HEK293 (cell line): Measurements from ENCODE around the gene NSMCE4A.

Experiments
- EGR2 ChIP-seq: fragments of 450-650 bp; formaldehyde crosslinking; IDR thresholded peaks from 2 replicates; pipeline ENCODE4 v1.5.1; 2016; ENCODE audit warnings: low read depth, missing biosample characterization, missing genetic modification characterization
- HOXC10 ChIP-seq: sonication (generic); formaldehyde crosslinking; IDR thresholded peaks from 2 replicates; pipeline ENCODE4 v1.8.1; 2023; ENCODE audit warnings: mild to moderate bottlenecking, missing genetic modification reagents
- KLF1 ChIP-seq: fragments of 450-650 bp; formaldehyde crosslinking; IDR thresholded peaks from 2 replicates; pipeline ENCODE4 v1.5.1; 2016; ENCODE audit warnings: missing biosample characterization, missing genetic modification characterization
- MYNN ChIP-seq: fragments of 450-650 bp; formaldehyde crosslinking; IDR thresholded peaks from 2 replicates; pipeline ENCODE4 v1.5.1; 2016; ENCODE audit warnings: missing biosample characterization, missing genetic modification characterization, borderline replicate concordance
- SCRT2 ChIP-seq: fragments of 450-650 bp; formaldehyde crosslinking; IDR thresholded peaks from 2 replicates; pipeline ENCODE4 v1.5.1; 2016; ENCODE audit warnings: missing biosample characterization, missing genetic modification characterization
- SP7 ChIP-seq: fragments of 450-650 bp; formaldehyde crosslinking; IDR thresholded peaks from 2 replicates; pipeline ENCODE4 v1.5.1; 2016; ENCODE audit warnings: missing biosample characterization, missing genetic modification characterization
- WT1 ChIP-seq: fragments of 450-650 bp; formaldehyde crosslinking; IDR thresholded peaks from 2 replicates; pipeline ENCODE4 v1.5.1; 2016; ENCODE audit warnings: missing biosample characterization, missing genetic modification characterization
- YY1 ChIP-seq: fragments of 450-650 bp; formaldehyde crosslinking; IDR thresholded peaks from 2 replicates; pipeline ENCODE4 v1.5.1; 2018; ENCODE audit warnings: missing biosample characterization, missing genetic modification characterization
- YY2 ChIP-seq: fragments of 450-650 bp; formaldehyde crosslinking; IDR thresholded peaks from 2 replicates; pipeline ENCODE4 v1.5.1; 2016; ENCODE audit warnings: missing biosample characterization, missing genetic modification characterization
- ZBTB48 ChIP-seq: fragments of 450-650 bp; formaldehyde crosslinking; IDR thresholded peaks from 2 replicates; pipeline ENCODE4 v1.5.1; 2016; ENCODE audit warnings: missing biosample characterization, missing genetic modification characterization
- ZBTB8A ChIP-seq: fragments of 450-650 bp; formaldehyde crosslinking; IDR thresholded peaks from 2 replicates; pipeline ENCODE4 v1.5.1; 2016; ENCODE audit warnings: missing biosample characterization, missing genetic modification characterization
- ZFP3 ChIP-seq: fragments of 450-650 bp; formaldehyde crosslinking; IDR thresholded peaks from 2 replicates; pipeline ENCODE4 v1.5.1; 2016; ENCODE audit warnings: low read depth, missing biosample characterization, missing genetic modification characterization
- ZNF19 ChIP-seq: fragments of 450-650 bp; formaldehyde crosslinking; IDR thresholded peaks from 2 replicates; pipeline ENCODE4; 2016; ENCODE audit warnings: missing biosample characterization, missing genetic modification characterization, low read depth
- ZNF37A ChIP-seq: fragments of 450-650 bp; IDR thresholded peaks from 2 replicates; pipeline ENCODE4 v1.5.1; 2018; ENCODE audit warnings: missing biosample characterization, missing genetic modification characterization
- ZNF529 ChIP-seq: fragments of 450-650 bp; formaldehyde crosslinking; IDR thresholded peaks from 2 replicates; pipeline ENCODE4 v1.5.1; 2017; ENCODE audit warnings: missing genetic modification characterization, missing biosample characterization; ENCODE audit not compliant: insufficient replicate concordance
- ZNF560 ChIP-seq: fragments of 450-650 bp; formaldehyde crosslinking; IDR thresholded peaks from 2 replicates; pipeline ENCODE4 v1.5.1; 2017; ENCODE audit warnings: missing biosample characterization, missing genetic modification characterization, borderline replicate concordance
- ZNF561 ChIP-seq: fragments of 450-650 bp; IDR thresholded peaks from 2 replicates; pipeline ENCODE4 v1.5.1; 2018; ENCODE audit warnings: missing biosample characterization, missing genetic modification characterization, borderline replicate concordance
- ZNF571 ChIP-seq: fragments of 450-650 bp; formaldehyde crosslinking; IDR thresholded peaks from 2 replicates; pipeline ENCODE4 v1.5.0; 2017; ENCODE audit warnings: missing biosample characterization, missing genetic modification characterization
- ZNF600 ChIP-seq: fragments of 450-650 bp; formaldehyde crosslinking; IDR thresholded peaks from 2 replicates; pipeline ENCODE4 v1.5.1; 2016; ENCODE audit warnings: missing biosample characterization, missing genetic modification characterization
- ZNF664 ChIP-seq: fragments of 450-650 bp; formaldehyde crosslinking; IDR thresholded peaks from 2 replicates; pipeline ENCODE4 v1.5.1; 2016; ENCODE audit warnings: missing biosample characterization, missing genetic modification characterization
- ZNF747 ChIP-seq: fragments of 450-650 bp; formaldehyde crosslinking; IDR thresholded peaks from 2 replicates; pipeline ENCODE4 v1.5.1; 2016; ENCODE audit warnings: missing biosample characterization, missing genetic modification characterization
- ZNF777 ChIP-seq: fragments of 450-650 bp; formaldehyde crosslinking; IDR thresholded peaks from 2 replicates; pipeline ENCODE4 v1.5.1; 2017; ENCODE audit warnings: missing biosample characterization, missing genetic modification characterization, borderline replicate concordance
- ZNF830 ChIP-seq: fragments of 450-650 bp; IDR thresholded peaks from 2 replicates; pipeline ENCODE4 v1.5.0; 2018; ENCODE audit warnings: missing biosample characterization, missing genetic modification characterization, low read depth, mild to moderate bottlenecking, moderate library complexity
- TF ChIP-seq, protein P1 (sequence below): sonication (generic); formaldehyde crosslinking; IDR thresholded peaks from 2 replicates; pipeline ENCODE4 v1.8.1; 2022; ENCODE audit warnings: mild to moderate bottlenecking, moderate library complexity, missing genetic modification reagents
- TF ChIP-seq, protein P2 (sequence below): fragments of 450-650 bp; formaldehyde crosslinking; IDR thresholded peaks from 2 replicates; pipeline ENCODE4 v1.5.1; 2016; ENCODE audit warnings: missing biosample characterization, missing genetic modification characterization
- TF ChIP-seq, protein P3 (sequence below): fragments of 450-650 bp; formaldehyde crosslinking; IDR thresholded peaks from 2 replicates; pipeline ENCODE4 v1.5.1; 2016; ENCODE audit warnings: missing biosample characterization, missing genetic modification characterization
- TF ChIP-seq, protein P4 (sequence below): fragments of 450-650 bp; formaldehyde crosslinking; IDR thresholded peaks from 2 replicates; pipeline ENCODE4 v1.5.1; 2016; ENCODE audit warnings: missing biosample characterization, missing genetic modification characterization, low read depth
- TF ChIP-seq, protein P5 (sequence below): fragments of 450-650 bp; IDR thresholded peaks from 2 replicates; pipeline ENCODE4 v1.5.1; 2018; ENCODE audit warnings: missing biosample characterization, mild to moderate bottlenecking, missing genetic modification characterization
- TF ChIP-seq, protein P6 (sequence below): fragments of 450-650 bp; formaldehyde crosslinking; IDR thresholded peaks from 2 replicates; pipeline ENCODE4 v1.5.1; 2016; ENCODE audit warnings: missing biosample characterization, missing genetic modification characterization

Gene NSMCE4A

DNA sequence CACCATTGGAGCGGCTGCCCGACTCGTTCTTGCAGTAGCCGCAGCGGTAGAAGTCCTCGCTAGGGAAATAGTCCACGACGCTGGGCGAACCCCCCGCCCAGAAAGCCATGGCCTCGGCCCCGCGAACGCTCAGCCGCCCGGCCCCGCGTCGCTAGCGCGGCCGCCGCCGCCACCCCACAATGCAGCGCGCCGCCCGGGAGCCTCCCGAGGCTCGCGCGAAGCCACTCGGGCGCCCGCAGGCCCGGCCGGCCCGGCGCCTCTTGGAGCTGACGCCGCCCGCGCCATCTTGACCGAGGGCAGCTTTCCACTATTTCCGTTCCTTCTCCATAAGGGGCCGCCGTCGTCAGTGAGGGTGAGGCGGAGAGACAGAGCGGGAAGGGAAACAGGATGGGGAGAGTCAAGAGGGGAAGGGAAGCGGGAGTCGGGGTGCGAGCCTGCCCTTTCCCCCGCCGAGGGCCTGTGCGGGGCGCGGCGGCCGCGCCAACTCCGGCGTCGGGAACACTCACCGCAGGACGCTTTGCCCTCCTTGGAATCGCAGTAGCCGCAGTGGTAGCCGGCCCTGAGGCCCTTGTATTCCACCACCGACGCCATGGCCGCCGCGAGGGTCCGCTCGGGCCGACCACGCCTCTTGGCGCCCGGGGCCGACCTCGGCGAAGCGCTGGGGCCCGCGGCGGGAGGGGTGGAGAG is 47.0 kb downstream of the NSMCE4A start, which contains the start of gene ATE1 (continued):
- TF ChIP-seq SCRT2 (tag by site-specific recombination) (no peak), ZNF777 (tag by site-specific recombination) (peak; percentile 82; the same call in 1 of the 2 replicates), HOXC10 (CRISPR knock-in tag) (peak; percentile 36; the same call in 1 of the 2 replicates), WT1 (no peak), KLF1 (peak; percentile 48; the same call in 1 of the 2 replicates), ZNF529 (no peak), ZNF561 (peak; percentile 91; the same call in 1 of the 2 replicates), ZFP3 (no peak), YY2 (peak; percentile 49), ZNF37A (tag by site-specific recombination) (no peak), ZNF664 (tag by site-specific recombination) (no peak), SP7 (tag by site-specific recombination) (peak; percentile 77), ZNF600 (tag by site-specific recombination) (peak; percentile 72), ZNF571 (tag by site-specific recombination) (no peak), ZBTB48 (peak; percentile 86), ZNF747 (tag by site-specific recombination) (no peak), MYNN (0 out of 2 replicates have a peak, but pooled peaks have one; percentile 9), ZNF560 (tag by site-specific recombination) (no peak), ZNF19 (no peak), EGR2 (no peak), YY1 (tag by site-specific recombination) (peak; percentile 94), ZBTB8A (peak; percentile 28), ZNF830 (tag by site-specific recombination) (no peak)
- TF ChIP-seq, protein P1, sequence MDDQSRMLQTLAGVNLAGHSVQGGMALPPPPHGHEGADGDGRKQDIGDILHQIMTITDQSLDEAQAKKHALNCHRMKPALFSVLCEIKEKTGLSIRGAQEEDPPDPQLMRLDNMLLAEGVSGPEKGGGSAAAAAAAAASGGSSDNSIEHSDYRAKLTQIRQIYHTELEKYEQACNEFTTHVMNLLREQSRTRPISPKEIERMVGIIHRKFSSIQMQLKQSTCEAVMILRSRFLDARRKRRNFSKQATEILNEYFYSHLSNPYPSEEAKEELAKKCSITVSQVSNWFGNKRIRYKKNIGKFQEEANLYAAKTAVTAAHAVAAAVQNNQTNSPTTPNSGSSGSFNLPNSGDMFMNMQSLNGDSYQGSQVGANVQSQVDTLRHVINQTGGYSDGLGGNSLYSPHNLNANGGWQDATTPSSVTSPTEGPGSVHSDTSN (CRISPR knock-in tag) = no peak
- TF ChIP-seq, protein P2, sequence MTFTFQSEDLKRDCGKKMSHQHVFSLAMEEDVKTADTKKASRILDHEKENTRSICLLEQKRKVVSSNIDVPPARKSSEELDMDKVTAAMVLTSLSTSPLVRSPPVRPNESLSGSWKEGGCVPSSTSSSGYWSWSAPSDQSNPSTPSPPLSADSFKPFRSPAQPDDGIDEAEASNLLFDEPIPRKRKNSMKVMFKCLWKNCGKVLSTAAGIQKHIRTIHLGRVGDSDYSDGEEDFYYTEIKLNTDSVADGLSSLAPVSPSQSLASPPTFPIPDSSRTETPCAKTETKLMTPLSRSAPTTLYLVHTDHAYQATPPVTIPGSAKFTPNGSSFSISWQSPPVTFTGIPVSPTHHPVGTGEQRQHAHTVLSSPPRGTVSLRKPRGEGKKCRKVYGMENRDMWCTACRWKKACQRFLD (tag by site-specific recombination) = no peak
- TF ChIP-seq, protein P3, sequence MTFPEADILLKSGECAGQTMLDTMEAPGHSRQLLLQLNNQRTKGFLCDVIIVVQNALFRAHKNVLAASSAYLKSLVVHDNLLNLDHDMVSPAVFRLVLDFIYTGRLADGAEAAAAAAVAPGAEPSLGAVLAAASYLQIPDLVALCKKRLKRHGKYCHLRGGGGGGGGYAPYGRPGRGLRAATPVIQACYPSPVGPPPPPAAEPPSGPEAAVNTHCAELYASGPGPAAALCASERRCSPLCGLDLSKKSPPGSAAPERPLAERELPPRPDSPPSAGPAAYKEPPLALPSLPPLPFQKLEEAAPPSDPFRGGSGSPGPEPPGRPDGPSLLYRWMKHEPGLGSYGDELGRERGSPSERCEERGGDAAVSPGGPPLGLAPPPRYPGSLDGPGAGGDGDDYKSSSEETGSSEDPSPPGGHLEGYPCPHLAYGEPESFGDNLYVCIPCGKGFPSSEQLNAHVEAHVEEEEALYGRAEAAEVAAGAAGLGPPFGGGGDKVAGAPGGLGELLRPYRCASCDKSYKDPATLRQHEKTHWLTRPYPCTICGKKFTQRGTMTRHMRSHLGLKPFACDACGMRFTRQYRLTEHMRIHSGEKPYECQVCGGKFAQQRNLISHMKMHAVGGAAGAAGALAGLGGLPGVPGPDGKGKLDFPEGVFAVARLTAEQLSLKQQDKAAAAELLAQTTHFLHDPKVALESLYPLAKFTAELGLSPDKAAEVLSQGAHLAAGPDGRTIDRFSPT (tag by site-specific recombination) = 0 out of 2 replicates have a peak, but pooled peaks have one; percentile 39
- TF ChIP-seq, protein P4, sequence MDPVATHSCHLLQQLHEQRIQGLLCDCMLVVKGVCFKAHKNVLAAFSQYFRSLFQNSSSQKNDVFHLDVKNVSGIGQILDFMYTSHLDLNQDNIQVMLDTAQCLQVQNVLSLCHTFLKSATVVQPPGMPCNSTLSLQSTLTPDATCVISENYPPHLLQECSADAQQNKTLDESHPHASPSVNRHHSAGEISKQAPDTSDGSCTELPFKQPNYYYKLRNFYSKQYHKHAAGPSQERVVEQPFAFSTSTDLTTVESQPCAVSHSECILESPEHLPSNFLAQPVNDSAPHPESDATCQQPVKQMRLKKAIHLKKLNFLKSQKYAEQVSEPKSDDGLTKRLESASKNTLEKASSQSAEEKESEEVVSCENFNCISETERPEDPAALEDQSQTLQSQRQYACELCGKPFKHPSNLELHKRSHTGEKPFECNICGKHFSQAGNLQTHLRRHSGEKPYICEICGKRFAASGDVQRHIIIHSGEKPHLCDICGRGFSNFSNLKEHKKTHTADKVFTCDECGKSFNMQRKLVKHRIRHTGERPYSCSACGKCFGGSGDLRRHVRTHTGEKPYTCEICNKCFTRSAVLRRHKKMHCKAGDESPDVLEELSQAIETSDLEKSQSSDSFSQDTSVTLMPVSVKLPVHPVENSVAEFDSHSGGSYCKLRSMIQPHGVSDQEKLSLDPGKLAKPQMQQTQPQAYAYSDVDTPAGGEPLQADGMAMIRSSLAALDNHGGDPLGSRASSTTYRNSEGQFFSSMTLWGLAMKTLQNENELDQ (tag by site-specific recombination) = no peak
- TF ChIP-seq, protein P5, sequence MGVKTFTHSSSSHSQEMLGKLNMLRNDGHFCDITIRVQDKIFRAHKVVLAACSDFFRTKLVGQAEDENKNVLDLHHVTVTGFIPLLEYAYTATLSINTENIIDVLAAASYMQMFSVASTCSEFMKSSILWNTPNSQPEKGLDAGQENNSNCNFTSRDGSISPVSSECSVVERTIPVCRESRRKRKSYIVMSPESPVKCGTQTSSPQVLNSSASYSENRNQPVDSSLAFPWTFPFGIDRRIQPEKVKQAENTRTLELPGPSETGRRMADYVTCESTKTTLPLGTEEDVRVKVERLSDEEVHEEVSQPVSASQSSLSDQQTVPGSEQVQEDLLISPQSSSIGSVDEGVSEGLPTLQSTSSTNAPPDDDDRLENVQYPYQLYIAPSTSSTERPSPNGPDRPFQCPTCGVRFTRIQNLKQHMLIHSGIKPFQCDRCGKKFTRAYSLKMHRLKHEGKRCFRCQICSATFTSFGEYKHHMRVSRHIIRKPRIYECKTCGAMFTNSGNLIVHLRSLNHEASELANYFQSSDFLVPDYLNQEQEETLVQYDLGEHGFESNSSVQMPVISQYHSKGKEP (tag by site-specific recombination) = peak; percentile 65; the same call in 1 of the 2 replicates
- TF ChIP-seq, protein P6, sequence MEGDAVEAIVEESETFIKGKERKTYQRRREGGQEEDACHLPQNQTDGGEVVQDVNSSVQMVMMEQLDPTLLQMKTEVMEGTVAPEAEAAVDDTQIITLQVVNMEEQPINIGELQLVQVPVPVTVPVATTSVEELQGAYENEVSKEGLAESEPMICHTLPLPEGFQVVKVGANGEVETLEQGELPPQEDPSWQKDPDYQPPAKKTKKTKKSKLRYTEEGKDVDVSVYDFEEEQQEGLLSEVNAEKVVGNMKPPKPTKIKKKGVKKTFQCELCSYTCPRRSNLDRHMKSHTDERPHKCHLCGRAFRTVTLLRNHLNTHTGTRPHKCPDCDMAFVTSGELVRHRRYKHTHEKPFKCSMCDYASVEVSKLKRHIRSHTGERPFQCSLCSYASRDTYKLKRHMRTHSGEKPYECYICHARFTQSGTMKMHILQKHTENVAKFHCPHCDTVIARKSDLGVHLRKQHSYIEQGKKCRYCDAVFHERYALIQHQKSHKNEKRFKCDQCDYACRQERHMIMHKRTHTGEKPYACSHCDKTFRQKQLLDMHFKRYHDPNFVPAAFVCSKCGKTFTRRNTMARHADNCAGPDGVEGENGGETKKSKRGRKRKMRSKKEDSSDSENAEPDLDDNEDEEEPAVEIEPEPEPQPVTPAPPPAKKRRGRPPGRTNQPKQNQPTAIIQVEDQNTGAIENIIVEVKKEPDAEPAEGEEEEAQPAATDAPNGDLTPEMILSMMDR (tag by site-specific recombination) = peak; percentile 48; the same call in 1 of the 2 replicates
